Brain microvascular endothelial cell (primary cell): ENCODE data around the gene MTUS2.

Experiments
- DNase-seq: peaks from one replicate; pipeline ENCODE4 v3.0.0-alpha.2; 2020
- H3K27ac ChIP-seq: fragments of 250-450 bp; sonication (Bioruptor Pico); 2 replicates; pipeline ENCODE4 v1.5.1; 2020; ENCODE audit warnings: mild to moderate bottlenecking, moderate library complexity
- H3K27me3 ChIP-seq: fragments of 250-450 bp; sonication (Bioruptor Pico); replicated peaks from 2 replicates; pipeline ENCODE4 v1.5.1; 2020; ENCODE audit warnings: mild to moderate bottlenecking
- H3K36me3 ChIP-seq: fragments of 250-450 bp; sonication (Bioruptor Pico); replicated peaks from 2 replicates; pipeline ENCODE4 v1.5.1; 2020; ENCODE audit warnings: mild to moderate bottlenecking
- H3K4me3 ChIP-seq: 2 replicates; pipeline ENCODE4 v1.5.1; 2011; ENCODE audit warnings: low read depth, mild to moderate bottlenecking, control low read depth, low read length, moderate library complexity
- in situ Hi-C: cut with HindIII; loops from 2 replicates; pipeline ENCODE4 v1.10.0; 2017; ENCODE audit warnings: low sequenced_read_pairs, low pct_ligation_motif_present
- TF ChIP-seq, protein P1 (sequence below): IDR thresholded peaks from 2 replicates; pipeline ENCODE4 v1.5.1; 2011; ENCODE audit warnings: low read depth, mild to moderate bottlenecking, moderate library complexity, low read length, control low read depth, inconsistent platforms; ENCODE audit errors: missing control alignments

Gene MTUS2

GRCh38 chr13:29527916-29528315 lies 707.8 kb downstream of the MTUS2 start:
- peaks cover 61% of the 10 kb centered on the region for H3K36me3 ChIP-seq
- no peaks in the 10 kb centered on the region for H3K27me3 ChIP-seq
- no peak for DNase-seq
- TF ChIP-seq, protein P1, sequence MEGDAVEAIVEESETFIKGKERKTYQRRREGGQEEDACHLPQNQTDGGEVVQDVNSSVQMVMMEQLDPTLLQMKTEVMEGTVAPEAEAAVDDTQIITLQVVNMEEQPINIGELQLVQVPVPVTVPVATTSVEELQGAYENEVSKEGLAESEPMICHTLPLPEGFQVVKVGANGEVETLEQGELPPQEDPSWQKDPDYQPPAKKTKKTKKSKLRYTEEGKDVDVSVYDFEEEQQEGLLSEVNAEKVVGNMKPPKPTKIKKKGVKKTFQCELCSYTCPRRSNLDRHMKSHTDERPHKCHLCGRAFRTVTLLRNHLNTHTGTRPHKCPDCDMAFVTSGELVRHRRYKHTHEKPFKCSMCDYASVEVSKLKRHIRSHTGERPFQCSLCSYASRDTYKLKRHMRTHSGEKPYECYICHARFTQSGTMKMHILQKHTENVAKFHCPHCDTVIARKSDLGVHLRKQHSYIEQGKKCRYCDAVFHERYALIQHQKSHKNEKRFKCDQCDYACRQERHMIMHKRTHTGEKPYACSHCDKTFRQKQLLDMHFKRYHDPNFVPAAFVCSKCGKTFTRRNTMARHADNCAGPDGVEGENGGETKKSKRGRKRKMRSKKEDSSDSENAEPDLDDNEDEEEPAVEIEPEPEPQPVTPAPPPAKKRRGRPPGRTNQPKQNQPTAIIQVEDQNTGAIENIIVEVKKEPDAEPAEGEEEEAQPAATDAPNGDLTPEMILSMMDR: no peak
- no peak overlapping the region for H3K4me3 ChIP-seq
- in situ Hi-C loops: no loop called here
- H3K27ac ChIP-seq: no peak overlapping the region

GRCh38 chr13:29529754-29530153 lies 709.6 kb downstream of the MTUS2 start:
- TF ChIP-seq, protein P1: no peak
- no peak for DNase-seq
- H3K27me3 ChIP-seq: no peaks in the 10 kb centered on the region
- H3K4me3 ChIP-seq: no peak overlapping the region
- in situ Hi-C loops: no loop called here
- H3K27ac ChIP-seq: no peak overlapping the region
- peaks cover 68% of the 10 kb centered on the region for H3K36me3 ChIP-seq

DNA sequence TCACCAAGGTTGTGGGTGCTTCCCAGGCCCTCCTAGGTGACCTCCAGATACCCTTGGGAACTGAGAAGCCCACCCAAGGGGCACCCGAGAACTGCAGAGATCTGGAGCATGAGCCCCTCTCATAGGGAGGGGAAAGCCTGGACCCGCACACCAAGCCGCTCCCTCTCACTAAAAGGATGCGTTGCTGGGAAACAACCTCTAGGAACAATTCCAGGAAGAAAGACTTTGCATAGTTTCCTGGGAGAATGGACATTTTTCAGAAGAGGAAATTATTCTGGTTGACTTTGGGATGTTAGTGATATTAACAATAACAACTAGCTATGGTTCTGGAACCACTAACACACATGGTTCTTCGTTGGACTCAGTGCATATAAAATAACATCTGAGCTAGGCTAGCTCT lies 710.8 kb downstream of the MTUS2 start:
- H3K36me3 ChIP-seq: peaks cover 76% of the 10 kb centered on the region

DNA sequence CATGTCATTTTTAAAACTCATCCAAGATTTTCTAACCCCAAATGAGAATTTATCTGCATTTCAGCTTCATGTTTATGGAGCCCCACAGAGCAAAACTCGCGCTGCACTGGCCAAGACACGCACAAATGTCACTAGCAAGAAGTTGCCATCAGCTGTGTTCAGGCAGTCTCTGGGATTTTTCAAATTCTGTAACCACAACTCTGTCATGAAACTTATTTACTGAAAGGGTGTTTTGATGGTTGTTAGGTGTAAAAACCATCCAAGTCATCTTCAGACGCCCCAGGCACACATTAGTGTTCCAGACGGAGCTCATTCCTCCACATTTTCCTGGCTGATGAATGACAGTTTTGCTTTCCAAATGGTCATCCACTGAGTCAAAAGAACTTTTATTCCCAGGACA lies 712.0 kb downstream of the MTUS2 start:
- TF ChIP-seq, protein P1: no peak
- Histone ChIP-seq H3K4me3 (no peak overlapping the region), H3K36me3 (peaks cover 75% of the 10 kb centered on the region), H3K27ac (no peak overlapping the region), H3K27me3 (no peaks in the 10 kb centered on the region)
- in situ Hi-C loops: no loop called here
- no peak for DNase-seq

More for the DNA sequence above, 710.8 kb downstream of the MTUS2 start:
- Histone ChIP-seq H3K4me3 (no peak overlapping the region), H3K27ac (no peak overlapping the region), H3K27me3 (no peaks in the 10 kb centered on the region)
- TF ChIP-seq, protein P1: no peak
- in situ Hi-C loops: no loop called here
- no peak for DNase-seq

GRCh38 chr13:29532821-29533220 lies 712.7 kb downstream of the MTUS2 start:
- no peak for DNase-seq
- Histone ChIP-seq H3K36me3 (peaks cover 68% of the 10 kb centered on the region), H3K27me3 (no peaks in the 10 kb centered on the region), H3K4me3 (no peak overlapping the region), H3K27ac (no peak overlapping the region)
- TF ChIP-seq, protein P1: no peak
- in situ Hi-C loops: no loop called here

- no peak overlapping the region for H3K27ac ChIP-seq
Measured at GRCh38 chr13:29534083-29534482, 713.9 kb downstream of the MTUS2 start.

More at GRCh38 chr13:29534083-29534482, 713.9 kb downstream of the MTUS2 start:
- TF ChIP-seq, protein P1: no peak
- no peaks in the 10 kb centered on the region for H3K27me3 ChIP-seq
- in situ Hi-C loops: no loop called here
- DNase-seq: no peak
- peaks cover 58% of the 10 kb centered on the region for H3K36me3 ChIP-seq
- H3K4me3 ChIP-seq: no peak overlapping the region
